Lung (tissue), 16 donors: ENCODE data around the gene SCAMP1. TPM values are rescaled to one million over a fixed set of nuclear protein-coding genes. Genes with fewer than 3 reads are reported as not detected.

Source experiments
- ATAC-seq: fragments of 200-7000 bp; cut with Tn5 transposase; one replicate; pipeline ENCODE4 v1.9.1; 2020; ENCODE audit warnings: moderate number of reproducible peaks; ENCODE audit not compliant: insufficient read depth, low FRiP score
- DNase-seq, 3 donors: peaks; one replicate each; pipeline ENCODE4 v3.0.0-alpha.2; 2013 to 2017
- H3K27ac ChIP-seq, 2 donors: one replicate each; pipeline ENCODE4 v1.5.1; 2013; ENCODE audit warnings: mild to moderate bottlenecking in 2 of 2, moderate library complexity in 2 of 2, control low read depth in 1 of 2, inconsistent platforms in 1 of 2, low read depth in 1 of 2, low read length in 1 of 2
- H3K27me3 ChIP-seq, 3 donors: one replicate each; pipeline ENCODE4 v1.5.1; 2013; ENCODE audit warnings: low read length in 2 of 3; ENCODE audit not compliant: control insufficient read depth in 3 of 3, insufficient read depth in 3 of 3
- H3K36me3 ChIP-seq, 4 donors: one replicate each; pipeline ENCODE4 v1.5.1; 2013; ENCODE audit warnings: low read length in 4 of 4, mild to moderate bottlenecking in 1 of 4, moderate library complexity in 1 of 4; ENCODE audit not compliant: control insufficient read depth in 4 of 4, insufficient read depth in 4 of 4
- H3K4me1 ChIP-seq, 5 donors: one replicate each; pipeline ENCODE4 v1.5.1; 2013; ENCODE audit warnings: low read length in 5 of 5, mild to moderate bottlenecking in 2 of 5, moderate library complexity in 1 of 5; ENCODE audit not compliant: control insufficient read depth in 5 of 5, insufficient read depth in 5 of 5
- H3K4me3 ChIP-seq: one replicate; pipeline ENCODE4 v1.5.1; 2013; ENCODE audit warnings: mild to moderate bottlenecking, control low read depth, moderate library complexity
- H3K9ac ChIP-seq, 2 donors: one replicate each; pipeline ENCODE4 v1.5.1; 2013; ENCODE audit warnings: low read length in 2 of 2, control low read depth in 1 of 2; ENCODE audit not compliant: insufficient read depth in 1 of 2
- H3K9me3 ChIP-seq, 4 donors: one replicate each; pipeline ENCODE4 v1.5.1; 2013; ENCODE audit warnings: low read length in 3 of 4, mild to moderate bottlenecking in 1 of 4, moderate library complexity in 1 of 4; ENCODE audit not compliant: control insufficient read depth in 4 of 4, insufficient read depth in 3 of 4
- WGBS, 2 donors: extraction: QIAGEN DNeasy Blood & Tissue Kit; methylation state at CpG; one replicate each; pipeline ENCODE4 v1.1.7; 2013; 5-methylcytosine and 5-hydroxymethylcytosine counted together
- long read RNA-seq, 5 donors: transcript quantifications; one replicate each; lab custom pipeline, GENCODE V29; 2026
- polyA plus RNA-seq, 2 donors: library from polyadenylated mRNA; stranded (reverse); fragments of 200-250 nt; gene quantifications; one replicate each; pipeline ENCODE4 v1.2.1, GENCODE V29; 2013
- total RNA-seq, 2 donors: library from RNA; depleted of rRNA in 1 of 2; stranded (reverse); fragments of >200 nt in 1 of 2; gene quantifications; one replicate each; pipeline ENCODE4 v1.2.1, GENCODE V29; 2014 to 2021
- TF ChIP-seq, protein P1 (sequence below): IDR thresholded peaks from 2 replicates; pipeline ENCODE4 v1.5.1; 2012; ENCODE audit warnings: mild to moderate bottlenecking; ENCODE audit errors: control extremely low read depth, extremely low read depth
- donor health status: control.
- donor health status: control.
- donor health status: Bipolar disorder and iron deficiency.
- donor health status: healthy.
- donor health status: DM: yes; HTN: yes; CAD: no.

The SCAMP1 gene, protein sequence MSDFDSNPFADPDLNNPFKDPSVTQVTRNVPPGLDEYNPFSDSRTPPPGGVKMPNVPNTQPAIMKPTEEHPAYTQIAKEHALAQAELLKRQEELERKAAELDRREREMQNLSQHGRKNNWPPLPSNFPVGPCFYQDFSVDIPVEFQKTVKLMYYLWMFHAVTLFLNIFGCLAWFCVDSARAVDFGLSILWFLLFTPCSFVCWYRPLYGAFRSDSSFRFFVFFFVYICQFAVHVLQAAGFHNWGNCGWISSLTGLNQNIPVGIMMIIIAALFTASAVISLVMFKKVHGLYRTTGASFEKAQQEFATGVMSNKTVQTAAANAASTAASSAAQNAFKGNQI
- total RNA-seq (10 to 100 TPM; 25.3 to 45.8 TPM), polyA plus RNA-seq (1 to 10 TPM; 7.7 to 8.6 TPM)
- long read RNA-seq, donor 1, full-length matches to known transcripts, result 13 of 19 reads
- long read RNA-seq, donor 1, partial matches to known transcripts, result 6 of 19 reads
- long read RNA-seq, donor 1, other reads (novel, unspliced or antisense), result 0 of 19 reads
- long read RNA-seq, donor 2, full-length matches to known transcripts, result 5 of 5 reads
- long read RNA-seq, donor 2, partial matches to known transcripts, result 0 of 5 reads
- long read RNA-seq, donor 2, other reads (novel, unspliced or antisense), result 0 of 5 reads
- long read RNA-seq, donor 3, full-length matches to known transcripts, result 9 of 9 reads
- long read RNA-seq, donor 3, partial matches to known transcripts, result 0 of 9 reads
- long read RNA-seq, donor 3, other reads (novel, unspliced or antisense), result 0 of 9 reads
- long read RNA-seq, donor 4, full-length matches to known transcripts, result 3 of 3 reads
- long read RNA-seq, donor 4, partial matches to known transcripts, result 0 of 3 reads
- long read RNA-seq, donor 4, other reads (novel, unspliced or antisense), result 0 of 3 reads
- long read RNA-seq, donor 5, full-length matches to known transcripts, result 16 of 50 reads
- long read RNA-seq, donor 5, partial matches to known transcripts, result 34 of 50 reads
- long read RNA-seq, donor 5, other reads (novel, unspliced or antisense), result 0 of 50 reads

DNA sequence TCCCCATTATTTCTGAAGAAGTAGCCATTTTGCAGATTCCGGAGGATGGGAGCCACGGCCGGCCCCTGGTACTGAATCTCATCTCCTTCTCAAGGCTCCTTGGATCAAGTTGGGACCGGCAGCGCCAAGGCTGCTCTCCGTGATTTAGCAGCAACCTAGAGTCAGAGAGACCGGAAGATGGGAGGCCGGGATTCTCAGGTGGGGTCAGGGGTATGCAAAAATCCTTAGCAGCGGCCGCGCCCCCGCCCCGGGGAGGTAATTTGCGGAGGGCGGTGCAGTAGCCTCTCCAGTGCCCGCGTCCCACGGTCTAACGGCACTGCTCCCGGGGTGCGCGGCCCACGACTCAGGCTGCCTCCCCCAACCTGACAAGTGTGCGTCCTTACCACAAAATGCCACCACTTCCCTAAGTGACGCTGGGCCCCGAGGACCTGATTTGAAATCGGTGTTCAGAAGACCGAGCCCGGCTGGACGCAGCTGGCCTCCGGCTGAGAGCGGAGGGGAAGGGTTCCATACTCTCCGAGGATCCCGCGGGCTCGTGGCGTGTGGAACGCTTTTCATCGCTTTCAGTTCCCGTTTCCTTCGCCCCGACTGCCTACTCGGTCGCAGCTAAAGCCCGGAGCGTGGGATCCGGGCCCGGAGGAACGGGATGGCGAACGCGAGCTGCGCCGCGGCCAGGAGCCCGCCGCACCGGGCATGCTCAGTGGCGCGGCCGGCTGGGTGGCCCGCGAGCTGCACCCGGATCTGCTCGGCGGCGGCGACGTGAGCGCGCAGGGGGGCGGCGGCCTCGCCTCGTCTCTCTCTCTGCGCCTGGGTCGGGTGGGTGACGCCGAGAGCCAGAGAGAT lies at the start of gene SCAMP1:
Gene SCAMP1, plus strand, starts transcription at position 787 of the 843 bp plus-strand sequence. Its CDS starts 55 bp downstream, at position 842.
- TF ChIP-seq, protein P1, sequence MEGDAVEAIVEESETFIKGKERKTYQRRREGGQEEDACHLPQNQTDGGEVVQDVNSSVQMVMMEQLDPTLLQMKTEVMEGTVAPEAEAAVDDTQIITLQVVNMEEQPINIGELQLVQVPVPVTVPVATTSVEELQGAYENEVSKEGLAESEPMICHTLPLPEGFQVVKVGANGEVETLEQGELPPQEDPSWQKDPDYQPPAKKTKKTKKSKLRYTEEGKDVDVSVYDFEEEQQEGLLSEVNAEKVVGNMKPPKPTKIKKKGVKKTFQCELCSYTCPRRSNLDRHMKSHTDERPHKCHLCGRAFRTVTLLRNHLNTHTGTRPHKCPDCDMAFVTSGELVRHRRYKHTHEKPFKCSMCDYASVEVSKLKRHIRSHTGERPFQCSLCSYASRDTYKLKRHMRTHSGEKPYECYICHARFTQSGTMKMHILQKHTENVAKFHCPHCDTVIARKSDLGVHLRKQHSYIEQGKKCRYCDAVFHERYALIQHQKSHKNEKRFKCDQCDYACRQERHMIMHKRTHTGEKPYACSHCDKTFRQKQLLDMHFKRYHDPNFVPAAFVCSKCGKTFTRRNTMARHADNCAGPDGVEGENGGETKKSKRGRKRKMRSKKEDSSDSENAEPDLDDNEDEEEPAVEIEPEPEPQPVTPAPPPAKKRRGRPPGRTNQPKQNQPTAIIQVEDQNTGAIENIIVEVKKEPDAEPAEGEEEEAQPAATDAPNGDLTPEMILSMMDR, result peak; percentile 22
- peak; percentile 96 to 98 (median 96) for DNase-seq
- Histone ChIP-seq H3K27me3 (no peaks in the 10 kb centered on the region), H3K9me3 (no peaks in the 10 kb centered on the region), H3K4me1 (peaks cover 0 to 17% (median 4%) of the 10 kb centered on the region in 5 donors), H3K36me3 (peaks cover 0 to 3% (median 0%) of the 10 kb centered on the region in 4 donors), H3K4me3 (peak within 1 kb of the TSS; percentile 73), H3K9ac (peak within 1 kb of the TSS; percentile 88 to 89), H3K27ac (peak within 1 kb of the TSS; percentile 92 to 98)
- WGBS, 2 donors, result 0% methylated on average over 79 of the region's 79 CpGs
- peak; percentile 98 for ATAC-seq

DNA sequence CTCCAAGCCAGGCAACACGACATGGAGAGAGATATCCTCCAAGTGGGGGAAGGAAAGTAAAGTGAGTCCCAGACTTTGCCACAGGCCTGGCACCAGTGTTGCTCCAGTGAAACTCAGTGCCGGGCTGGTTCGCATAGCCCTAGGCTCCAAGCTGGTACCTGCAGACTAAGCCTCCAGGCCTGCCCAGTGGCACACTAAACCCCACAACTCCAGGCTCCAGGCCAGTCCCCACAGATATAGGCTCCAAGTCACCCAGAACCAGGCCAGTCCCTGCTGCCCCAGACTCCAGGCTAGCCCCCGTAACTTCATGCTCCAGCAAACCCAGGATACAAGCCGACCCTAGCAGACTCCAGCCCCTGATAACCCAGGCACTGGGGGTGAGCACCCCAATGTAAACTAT lies 42.9 kb upstream of the SCAMP1 start:
- Histone ChIP-seq H3K4me3 (no peak overlapping the region), H3K4me1 (no peaks in the 10 kb centered on the region), H3K27me3 (no peaks in the 10 kb centered on the region), H3K9ac (no peak overlapping the region), H3K36me3 (no peaks in the 10 kb centered on the region), H3K27ac (no peak overlapping the region), H3K9me3 (peaks cover 0 to 3% (median 0%) of the 10 kb centered on the region in 4 donors)
- 87 to 89% methylated on average over 5 of the region's 5 CpGs for WGBS, 2 donors
- TF ChIP-seq, protein P1, result no peak
- no peak for ATAC-seq
- DNase-seq, result no peak

DNA sequence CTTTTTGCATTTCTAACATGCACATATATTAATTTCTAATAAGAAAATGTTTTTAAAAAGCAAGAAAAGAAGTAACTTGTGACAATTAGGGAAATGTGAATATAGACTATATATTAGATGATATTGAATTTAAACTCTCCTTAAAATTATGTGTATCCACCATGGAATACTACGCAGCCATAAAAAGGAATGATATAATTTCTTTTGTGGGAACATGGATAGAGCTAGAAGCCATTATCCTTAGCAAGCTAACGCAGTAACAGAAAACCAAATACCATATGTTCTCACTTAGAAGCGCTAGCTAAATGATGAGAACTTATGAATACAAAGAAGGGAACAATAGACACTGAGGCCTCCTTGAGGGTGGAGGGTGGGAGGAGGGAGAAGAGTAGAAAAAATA lies 42.1 kb upstream of the SCAMP1 start:
- H3K4me1 ChIP-seq, result no peaks in the 10 kb centered on the region
- peaks cover 0 to 3% (median 0%) of the 10 kb centered on the region in 4 donors for H3K9me3 ChIP-seq
- ATAC-seq, result no peak
- H3K27me3 ChIP-seq, result no peaks in the 10 kb centered on the region
- TF ChIP-seq, protein P1, result no peak
- no peak overlapping the region for H3K4me3 ChIP-seq
- H3K9ac ChIP-seq, result no peak overlapping the region
- no peak for DNase-seq
- H3K36me3 ChIP-seq, result no peaks in the 10 kb centered on the region
- no peak overlapping the region for H3K27ac ChIP-seq
- 97 to 99% methylated on average over 3 of the region's 3 CpGs for WGBS, 2 donors
